Activated CD8-positive, alpha-beta memory T cell treated with anti-CD3 and anti-CD28 coated beads, Interleukin-2, amount 50 U/mL, for 1 hour (primary cell): Measurements from ENCODE around the gene TAC4.
A peak's percentile ranks its signal among the peaks of the same experiment; 100 is the strongest.

Experiments
- DNase-seq: peaks from one replicate; pipeline ENCODE4 v3.0.0-alpha.2; 2020; ENCODE audit errors: extremely low read depth

TAC4 gene

GRCh38 chr17:49814781-49815529 is 32.9 kb downstream of the TAC4 start:
- no peak for DNase-seq

GRCh38 chr17:49809056-49809455 is 38.8 kb downstream of the TAC4 start:
- DNase-seq, result no peak

DNA sequence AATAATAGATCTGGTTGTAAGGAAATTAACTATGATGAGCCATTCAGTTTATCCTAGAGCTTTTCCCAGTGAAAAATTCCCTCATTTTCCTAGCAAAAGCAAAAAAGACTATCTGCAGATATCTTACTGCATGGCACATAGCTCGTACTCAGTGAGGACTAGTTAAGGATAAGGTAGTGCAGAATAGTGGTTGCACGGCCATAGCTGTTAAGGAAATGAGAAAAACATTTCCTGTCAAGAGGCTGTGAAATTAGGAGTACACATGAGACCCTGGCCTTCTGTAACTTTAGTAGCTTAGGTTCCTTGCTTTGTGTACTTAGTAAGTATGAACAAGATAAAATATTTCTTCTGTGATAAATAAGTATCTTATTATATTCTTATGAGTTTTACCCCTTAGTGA is 49.1 kb downstream of the TAC4 start:
- DNase-seq, result no peak

- DNase-seq, result no peak
Measured at GRCh38 chr17:49798182-49798581, 49.7 kb downstream of the TAC4 start.

- DNase-seq, result no peak
Measured at GRCh38 chr17:49795372-49795771, 52.5 kb downstream of the TAC4 start.

DNA sequence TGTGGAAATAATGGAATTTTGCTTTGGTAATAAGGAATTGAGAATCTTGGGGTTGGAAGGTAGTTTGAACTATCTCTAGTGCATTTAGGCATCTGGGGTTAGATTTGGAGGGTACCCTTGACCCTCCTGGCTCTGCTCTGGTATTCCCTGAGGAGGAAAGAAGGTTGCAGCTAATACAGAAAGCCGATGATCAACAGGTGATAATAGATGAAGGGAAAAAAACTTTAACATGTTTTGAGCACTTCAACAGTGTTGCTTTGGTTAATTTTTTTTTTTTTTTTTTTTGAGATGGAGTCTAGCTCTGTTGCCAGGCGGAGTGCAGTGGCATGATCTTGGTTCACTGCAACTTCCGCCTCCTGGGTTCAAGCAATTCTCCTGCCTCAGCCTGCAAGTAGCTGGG is 54.6 kb downstream of the TAC4 start:
- no peak for DNase-seq

GRCh38 chr17:49789243-49789578 is 58.7 kb downstream of the TAC4 start:
- no peak for DNase-seq

- DNase-seq, result peak; percentile 97
Measured at GRCh38 chr17:49788478-49789242, 59.2 kb downstream of the TAC4 start, which contains the start of gene KAT7. Gene KAT7 (plus strand): TSS chr17:49788681. CDS start chr17:49788835, 154 bp downstream.
